Colon (tissue), 2 donors: ENCODE measurements around the gene MRM3.
"Not testable (repeated sequence)": the region's sequence is repeated elsewhere in the genome, so short reads cannot be mapped to it uniquely, and the experiment has no call there.

Experiments used
- FAIRE-seq: peaks from 2 replicates; lab custom pipeline; 2012; peaks lifted over from hg19 to GRCh38; lab: Jason Lieb, UNC
- donor health status: control.
- donor health status: control.

Gene MRM3, protein sequence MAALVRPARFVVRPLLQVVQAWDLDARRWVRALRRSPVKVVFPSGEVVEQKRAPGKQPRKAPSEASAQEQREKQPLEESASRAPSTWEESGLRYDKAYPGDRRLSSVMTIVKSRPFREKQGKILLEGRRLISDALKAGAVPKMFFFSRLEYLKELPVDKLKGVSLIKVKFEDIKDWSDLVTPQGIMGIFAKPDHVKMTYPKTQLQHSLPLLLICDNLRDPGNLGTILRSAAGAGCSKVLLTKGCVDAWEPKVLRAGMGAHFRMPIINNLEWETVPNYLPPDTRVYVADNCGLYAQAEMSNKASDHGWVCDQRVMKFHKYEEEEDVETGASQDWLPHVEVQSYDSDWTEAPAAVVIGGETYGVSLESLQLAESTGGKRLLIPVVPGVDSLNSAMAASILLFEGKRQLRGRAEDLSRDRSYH

DNA sequence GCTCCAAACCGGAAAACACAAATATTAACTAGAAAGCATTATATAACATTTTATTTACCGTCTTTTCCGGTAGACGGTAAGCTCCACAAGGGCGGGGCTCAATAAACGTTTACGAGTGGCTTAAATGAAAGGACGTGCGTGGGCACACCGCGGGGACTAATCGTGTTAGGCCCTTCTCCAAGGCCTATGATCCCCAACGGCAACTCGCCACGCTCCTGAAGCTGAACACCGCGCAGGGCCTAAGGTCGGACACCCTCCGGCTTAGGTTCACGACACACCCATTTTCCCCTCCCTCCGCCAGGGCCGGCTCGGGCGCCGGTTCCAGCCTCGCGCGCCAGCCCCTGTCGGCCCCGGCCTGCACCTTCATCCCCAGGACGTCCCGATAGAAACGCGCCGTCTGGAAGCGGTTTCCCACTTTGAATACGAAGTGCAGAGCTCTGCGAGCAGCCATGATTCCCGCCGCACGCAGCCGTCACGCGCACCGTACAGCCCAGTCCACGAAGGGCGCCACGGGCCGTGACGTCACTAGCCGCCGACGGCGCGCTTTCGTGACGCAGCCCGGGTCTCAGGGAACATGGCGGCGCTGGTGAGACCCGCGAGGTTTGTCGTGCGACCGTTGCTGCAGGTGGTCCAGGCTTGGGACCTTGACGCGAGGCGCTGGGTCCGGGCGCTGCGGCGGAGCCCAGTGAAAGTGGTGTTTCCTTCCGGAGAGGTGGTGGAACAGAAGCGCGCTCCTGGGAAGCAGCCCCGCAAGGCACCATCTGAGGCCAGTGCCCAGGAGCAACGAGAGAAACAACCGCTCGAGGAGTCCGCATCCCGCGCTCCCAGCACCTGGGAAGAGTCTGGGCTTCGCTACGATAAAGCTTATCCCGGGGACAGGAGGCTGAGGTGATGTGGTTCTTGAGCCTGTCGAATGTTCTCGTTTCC is at the start of gene MRM3, which contains the start of gene GLOD4:
TSS of gene MRM3 (plus strand) at position 549 of the 927 bp plus-strand sequence. CDS start at position 575, 26 bp downstream.
TSS of gene GLOD4 (minus strand) at position 476 of the 927 bp plus-strand sequence. CDS start at position 451, 25 bp downstream.
- FAIRE-seq: no peak

DNA sequence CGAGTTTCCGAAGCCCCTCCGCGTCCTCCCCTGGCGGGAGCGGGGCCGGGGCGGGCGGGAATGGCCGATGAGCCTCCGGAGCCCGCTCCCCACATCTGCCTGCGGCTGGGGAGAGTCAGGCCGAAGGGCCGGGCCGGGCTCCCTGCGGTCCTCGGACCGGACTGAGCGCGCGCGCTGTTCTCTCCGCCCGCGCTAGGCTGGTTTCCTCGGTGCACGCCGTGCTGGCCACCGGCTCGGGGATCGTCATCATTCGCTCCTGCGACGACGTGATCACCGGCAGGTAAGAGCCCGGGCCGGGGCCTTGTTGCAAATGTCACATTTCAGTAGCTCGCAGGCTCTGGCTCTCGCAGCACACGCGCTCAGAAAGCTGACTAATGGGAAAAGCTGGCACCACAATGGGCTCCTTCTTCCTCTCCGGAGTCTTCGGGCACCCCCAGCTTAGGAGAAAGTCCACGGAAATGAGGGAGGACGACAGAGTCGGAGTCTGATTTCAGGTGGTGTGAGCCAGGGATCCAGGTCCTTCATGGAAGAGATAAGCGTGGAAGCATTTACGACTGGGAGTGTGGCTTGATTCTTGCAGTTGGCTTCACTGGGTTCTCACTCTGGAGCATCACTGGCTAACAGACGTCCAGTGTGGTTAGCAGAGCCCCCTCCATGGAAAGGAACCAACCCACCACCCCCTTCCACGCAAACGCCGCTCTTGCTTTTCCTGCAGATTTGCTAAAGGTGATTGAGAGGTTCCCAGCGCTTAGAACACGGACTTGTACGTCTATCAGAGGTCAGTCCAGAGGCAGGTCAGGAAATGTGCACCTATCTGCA is 49.0 kb upstream of the MRM3 start:
- FAIRE-seq: no peak

DNA sequence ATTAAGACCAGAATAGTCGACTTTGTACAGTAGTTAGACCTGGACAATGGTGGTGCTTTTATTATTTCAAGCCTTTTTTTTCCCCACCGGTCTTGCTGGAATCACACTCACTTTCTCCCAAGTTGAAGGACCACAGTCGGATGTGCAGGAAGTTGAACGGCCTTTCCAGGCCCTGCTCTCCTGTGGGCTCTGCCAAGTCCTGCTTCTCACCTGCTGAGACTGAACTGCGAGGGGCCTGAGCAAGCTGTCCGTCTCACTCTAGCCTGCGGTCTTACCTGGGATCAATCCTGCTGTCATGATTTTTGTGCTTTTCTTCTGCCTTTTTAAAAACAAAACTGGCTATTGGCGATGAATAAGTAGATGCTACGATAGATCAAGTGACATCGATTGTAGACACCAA is 48.4 kb upstream of the MRM3 start:
- FAIRE-seq: no peak

DNA sequence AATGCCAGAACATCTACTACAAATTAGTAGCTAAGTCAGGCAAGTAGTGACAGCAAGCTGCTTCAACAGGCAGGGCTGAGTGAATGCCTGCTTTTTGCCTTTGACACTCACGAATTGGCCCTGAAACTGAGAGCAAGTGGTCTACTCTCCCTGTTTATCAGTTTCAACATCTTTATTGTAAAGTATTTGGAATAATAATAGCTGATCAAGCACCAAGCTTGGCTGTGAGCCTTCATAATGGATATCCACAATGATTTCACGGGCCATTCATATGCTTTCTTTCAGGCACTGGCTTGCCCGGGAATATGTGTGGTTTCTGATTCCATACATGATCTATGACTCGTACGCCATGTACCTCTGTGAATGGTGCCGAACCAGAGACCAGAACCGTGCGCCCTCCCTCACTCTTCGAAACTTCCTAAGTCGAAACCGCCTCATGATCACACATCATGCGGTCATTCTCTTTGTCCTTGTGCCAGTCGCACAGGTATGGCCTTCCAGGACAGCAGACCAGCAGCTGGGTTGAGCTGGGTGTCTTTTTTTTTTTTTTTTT is 44.5 kb upstream of the MRM3 start:
- FAIRE-seq: no peak

DNA sequence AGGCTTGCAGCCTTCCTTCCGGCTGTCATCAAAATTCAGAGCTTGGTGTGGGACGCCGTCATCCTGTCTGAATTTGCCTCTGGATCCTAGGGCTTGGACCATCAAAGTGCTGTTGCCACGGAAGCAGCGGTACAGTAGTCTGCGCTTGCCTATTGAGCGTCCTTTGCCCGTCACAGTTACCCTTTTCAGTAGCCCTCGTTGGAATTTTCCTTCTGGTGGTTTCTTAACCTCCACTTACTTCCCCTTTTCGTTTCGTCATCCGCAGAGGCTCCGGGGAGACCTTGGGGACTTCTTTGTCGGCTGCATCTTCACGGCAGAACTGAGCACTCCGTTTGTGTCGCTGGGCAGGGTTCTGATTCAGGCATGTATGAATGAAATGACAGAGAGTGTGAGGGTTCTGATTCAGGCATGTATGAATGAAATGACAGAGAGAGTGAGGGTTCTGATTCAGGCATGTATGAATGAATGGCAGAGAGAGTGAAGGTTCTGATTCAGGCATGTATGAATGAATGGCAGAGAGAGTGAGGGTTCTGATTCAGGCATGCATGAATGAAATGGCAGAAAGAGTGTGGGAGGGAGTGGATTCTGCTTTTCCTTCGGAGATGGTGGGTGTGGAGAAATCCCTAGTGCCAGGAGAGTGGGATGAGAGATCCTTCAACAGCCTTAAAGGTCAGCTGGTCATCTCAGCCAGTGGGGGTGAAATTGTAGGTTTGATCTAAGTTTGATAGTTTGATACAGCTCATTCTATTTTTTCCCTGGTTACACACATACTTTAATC is 41.7 kb upstream of the MRM3 start:
- FAIRE-seq: no peak

DNA sequence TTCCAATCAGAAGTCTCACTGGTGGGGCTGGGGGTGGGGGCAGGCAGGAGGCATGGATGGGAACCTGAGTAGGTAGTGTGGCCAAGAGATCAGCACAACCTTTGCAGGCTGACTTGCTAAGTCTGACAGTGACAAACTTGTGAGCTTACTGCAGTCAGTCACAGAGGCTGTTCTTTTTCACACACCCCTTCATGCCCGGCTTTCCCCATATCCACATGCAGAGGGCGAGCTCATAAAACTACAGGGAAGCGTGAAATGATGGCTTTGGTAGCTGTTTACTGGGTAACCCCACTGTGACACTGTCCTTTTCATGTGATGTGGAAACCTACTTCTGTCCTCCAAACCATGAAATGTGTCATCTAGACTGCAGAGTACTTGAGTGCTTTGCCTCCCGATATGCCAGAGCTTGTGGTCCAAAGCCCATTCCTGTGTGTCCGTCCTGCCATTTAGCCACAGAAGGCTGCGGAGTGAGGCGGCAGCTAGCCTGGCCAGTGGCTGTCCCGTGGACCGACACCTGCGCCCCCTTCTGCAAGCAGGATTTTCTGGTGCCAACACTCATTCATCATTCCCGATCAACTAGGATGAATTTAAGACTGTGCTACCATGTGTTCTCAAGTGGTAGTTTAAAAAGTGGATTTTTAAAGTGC is 39.9 kb upstream of the MRM3 start:
- FAIRE-seq: no peak

DNA sequence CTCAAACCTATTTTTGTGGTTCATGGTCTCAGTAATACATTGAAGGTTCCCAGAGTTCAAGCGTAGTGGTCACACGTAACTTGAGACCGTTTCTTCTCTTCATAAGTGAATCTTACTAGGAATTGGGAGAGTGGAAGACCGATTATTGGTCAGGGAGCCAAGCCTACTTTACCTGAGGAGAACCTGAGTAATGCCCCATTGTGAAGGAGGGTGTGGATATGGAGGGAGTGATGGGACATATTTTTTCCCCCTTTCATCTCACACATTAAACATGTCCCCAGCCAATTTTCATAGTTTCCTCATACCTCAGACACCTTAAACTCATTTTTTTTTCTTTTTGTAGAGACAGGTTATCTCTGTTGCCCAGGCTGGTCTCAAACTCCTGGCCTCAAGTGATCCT is 39.0 kb upstream of the MRM3 start:
- FAIRE-seq: no peak

DNA sequence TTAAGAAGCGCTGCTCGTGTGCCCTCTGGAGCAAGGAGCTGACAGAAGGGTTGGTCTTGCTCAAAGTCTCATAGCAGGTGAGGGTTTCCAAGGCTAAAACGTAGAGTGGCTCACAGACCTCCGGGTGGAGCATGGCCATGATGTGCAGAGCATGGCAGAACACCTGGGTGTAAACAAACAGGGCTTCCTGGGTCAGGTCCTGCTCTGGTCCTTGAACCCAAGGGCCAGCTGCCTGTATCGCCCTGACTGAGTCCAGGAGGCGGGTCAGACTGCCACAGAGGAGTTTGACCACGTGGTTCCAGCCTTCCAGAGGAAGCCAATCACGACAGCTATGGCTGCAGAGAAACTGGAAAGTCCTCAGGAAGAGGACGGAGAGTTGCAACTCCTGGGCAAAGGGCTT is 37.2 kb upstream of the MRM3 start:
- FAIRE-seq: no peak

DNA sequence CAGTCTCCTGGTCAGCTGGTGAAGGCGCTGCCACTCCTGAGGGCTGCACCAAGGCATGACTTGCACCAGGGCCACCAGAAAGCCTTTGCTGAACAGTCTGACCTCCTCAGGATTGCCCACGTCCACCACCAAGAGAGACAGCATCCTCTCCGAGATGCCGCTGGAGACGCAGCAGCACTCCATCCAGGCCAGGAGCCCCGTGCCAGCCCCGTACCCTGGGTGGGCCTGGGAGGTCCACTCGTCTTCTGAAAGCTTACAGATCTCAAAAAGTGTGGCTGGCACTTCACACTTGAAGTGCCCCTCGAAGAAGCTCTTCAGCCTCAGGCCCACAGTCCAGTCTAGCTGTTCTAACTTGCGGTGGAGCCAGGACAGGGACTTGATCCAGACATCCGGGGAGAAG is 36.7 kb upstream of the MRM3 start:
- no peak for FAIRE-seq

DNA sequence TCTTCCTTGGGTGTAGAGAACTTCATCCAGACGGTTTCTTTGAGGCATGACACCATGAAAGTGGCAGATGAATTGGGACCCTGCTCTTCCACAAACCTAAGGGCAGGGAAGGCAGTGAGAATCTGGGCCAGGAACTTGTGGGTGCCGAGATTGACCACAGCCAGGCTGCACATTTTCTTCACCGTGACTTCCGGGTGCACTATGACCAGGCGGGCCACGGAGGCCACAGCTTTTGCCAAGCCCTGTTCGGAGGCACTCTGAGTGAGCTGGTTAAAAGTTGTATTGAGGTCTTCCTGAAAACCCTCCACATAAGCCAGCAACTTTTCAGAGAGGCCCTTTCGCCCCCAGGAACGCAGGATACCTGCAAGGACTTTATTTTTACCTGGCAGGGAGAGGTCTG is 36.0 kb upstream of the MRM3 start:
- FAIRE-seq: no peak

DNA sequence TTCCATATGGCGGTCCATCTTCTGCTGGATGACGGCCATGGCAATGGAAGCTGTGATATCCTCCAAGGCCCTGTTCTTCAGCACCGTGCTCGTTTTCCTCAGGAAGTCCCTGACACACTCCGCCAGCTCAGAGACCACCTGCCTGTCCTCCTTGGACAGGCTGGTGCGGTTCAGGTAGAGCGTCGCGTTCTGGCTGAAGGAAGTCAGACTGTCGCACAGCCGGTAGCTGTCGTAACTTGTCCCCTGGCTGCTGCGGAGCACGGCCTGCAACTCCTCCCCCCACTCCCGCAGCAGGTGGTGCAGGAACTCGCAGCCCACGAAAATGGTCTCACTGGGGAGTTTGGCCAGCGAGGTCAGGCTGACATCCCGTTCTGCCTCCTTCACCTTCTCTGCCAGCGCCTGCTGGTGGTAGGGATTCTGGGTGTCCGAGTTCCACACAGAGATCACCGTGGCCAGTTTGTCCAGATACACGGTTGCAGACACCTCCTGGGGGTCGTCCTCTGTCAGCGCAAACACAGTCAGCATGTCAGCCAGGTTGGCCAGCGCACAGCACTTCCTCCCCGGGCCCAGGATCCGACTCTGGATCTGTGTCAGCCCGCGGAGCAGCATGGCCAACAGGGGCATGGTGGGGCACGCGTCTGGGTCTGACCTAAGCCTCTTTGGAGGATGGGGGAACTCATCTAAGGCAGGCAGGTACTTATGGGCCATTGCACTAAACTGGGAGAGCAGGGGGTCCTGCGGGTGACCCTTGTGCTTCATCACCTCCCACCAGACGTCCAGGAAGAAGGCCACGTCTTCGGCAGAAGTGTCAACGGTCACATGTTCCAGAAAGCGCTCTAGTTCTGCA is 35.1 kb upstream of the MRM3 start:
- no peak for FAIRE-seq

DNA sequence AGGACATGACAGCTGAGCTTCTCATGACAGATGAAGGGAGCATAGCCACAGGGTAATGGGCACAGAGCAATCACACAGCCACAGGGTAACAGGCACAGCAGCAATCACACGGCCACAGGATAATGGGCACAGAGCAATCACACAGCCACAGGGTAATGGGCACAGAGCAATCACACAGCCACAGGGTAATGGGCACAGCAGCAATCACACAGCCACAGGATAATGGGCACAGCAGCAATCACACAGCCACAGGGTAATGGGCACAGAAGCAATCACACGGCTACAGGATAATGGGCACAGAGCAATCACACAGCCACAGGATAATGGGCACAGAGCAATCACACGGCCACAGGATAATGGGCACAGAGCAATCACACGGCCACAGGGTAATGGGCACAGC is 33.5 kb upstream of the MRM3 start:
- FAIRE-seq: not testable (repeated sequence)

DNA sequence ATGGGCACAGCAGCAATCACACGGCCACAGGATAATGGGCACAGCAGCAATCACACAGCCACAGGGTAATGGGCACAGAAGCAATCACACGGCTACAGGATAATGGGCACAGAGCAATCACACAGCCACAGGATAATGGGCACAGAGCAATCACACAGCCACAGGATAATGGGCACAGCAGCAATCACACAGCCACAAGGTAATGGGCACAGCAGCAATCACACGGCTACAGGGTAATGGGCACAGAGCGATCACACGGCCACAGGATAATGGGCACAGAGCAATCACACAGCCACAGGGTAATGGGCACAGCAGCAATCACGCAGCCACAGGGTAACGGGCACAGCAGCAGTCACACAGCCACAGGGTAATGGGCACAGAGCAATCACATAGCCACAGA is 32.8 kb upstream of the MRM3 start:
- not testable (repeated sequence) for FAIRE-seq

DNA sequence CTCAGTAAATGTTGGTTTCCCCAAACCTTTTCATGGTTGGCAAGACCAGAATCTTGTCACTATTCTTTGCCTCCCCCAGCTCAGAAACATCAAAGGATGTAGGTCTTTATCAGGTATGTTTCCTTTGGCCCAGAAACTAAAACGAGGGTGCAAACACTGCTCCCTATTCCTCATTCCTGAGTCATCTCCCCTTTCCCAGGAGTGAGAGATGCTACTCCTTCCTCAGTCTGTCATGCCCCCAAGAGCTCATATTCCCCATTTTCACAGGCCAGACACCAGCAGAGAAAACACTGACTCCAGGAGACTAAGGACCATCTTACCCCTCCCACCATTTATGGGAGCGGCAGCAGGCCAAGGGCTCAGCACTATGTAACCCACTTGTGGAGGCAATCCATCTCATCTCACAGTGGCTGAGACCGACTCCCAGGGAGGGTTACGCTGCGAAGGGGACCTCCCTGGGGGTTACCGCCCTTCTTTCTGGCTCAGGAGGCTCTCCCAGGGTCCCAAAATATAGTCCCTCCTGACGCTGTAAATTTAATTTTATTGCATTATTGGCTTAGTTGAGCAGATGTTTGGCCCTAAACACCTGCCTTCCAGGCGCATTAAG is 31.6 kb upstream of the MRM3 start:
- FAIRE-seq: no peak

DNA sequence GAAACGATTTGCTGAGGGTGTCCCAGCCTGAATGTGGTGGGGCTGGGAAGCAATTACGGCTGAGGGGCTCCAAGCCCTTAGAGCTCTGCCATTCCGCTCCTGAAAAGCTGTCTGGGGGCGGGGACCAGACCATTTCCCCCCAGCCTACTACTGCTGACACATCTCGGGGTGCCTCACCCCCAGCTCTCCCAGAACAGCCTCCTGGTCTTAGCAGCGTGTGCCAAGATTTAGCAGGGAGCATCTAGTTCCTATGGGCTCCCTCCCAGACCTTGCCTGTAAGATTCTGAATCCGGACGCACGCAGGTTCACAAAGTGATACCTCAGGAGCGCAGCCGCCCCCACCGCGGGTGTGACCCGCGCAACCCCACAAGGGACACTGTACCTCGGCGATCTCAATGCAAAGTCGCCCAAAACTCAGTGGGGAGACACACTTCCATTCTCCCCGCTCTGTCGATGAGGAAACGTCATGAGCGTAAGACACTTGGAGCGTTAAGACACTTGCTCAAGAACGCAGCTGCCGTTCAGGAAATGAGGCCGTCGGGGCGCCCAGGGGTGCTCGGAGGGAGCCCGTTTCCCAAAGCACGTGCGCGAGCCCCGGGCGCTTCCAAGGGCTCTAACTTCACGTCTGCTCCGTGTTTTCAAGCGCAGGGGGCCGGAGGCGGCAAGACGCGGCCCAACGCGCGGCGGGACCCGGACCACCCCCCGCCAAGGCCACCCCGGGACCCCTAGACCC is 30.7 kb upstream of the MRM3 start:
- no peak for FAIRE-seq

DNA sequence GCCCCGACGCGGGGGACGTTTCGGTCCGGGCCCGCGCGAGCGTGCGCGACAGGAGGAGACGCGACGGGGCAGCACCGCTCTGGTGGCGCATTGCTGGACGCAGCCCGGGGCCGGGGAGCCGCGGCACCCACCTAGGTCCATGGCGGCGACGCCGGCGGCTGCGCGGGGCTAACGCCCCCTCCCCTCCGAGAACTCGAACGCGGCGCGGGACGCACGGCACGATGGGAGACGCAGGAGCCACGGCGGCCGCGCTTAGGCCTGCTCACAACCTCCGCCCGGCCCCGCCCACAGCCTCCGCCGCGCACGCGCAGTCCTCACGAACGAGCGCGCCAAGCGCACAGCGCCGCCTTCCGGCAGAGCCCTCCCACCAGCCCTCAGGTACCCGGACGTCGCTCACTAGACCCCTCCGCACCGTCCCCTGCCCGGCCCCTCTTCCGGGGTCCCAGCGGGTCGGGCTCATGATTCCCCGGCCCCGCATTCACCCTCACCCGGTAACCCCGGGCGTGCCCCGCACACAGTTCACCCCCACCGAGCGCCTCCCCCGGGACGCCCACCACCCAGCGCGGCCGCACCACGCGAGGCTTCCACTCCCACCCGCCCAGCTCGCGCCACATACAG is 30.0 kb upstream of the MRM3 start, which contains the start of gene GEMIN4:
TSS of gene GEMIN4 (minus strand) at position 263 of the 618 bp plus-strand sequence. CDS start at position 141, 122 bp downstream.
- FAIRE-seq: no peak

DNA sequence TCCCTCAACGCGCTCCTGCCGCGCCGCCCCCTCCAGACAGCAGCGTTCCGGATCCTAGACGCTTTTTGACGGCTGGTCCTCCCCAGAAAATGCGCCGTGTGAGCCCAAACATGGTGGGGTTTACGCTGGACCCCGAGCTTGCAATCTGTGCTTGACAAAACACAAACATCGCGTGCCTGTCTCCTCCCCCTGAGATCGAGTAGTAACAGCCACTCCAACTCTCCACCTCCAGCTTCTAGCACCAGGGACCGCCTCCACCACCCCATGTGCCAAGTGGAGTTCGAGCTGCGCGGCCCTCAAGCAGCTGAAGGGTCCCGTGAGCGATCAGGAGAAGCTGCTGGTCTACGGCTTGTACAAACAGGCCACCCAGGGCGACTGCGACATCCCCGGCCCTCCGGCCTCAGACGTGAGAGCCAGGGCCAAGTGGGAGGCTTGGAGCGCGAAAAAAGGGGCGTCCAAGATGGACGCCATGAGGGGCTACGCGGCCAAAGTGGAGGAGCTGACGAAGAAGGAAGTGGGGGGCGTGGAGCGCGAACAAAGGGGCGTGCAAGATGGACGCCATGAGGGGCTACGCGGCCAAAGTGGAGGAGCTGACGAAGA is 29.4 kb upstream of the MRM3 start:
- no peak for FAIRE-seq
